ENCODE results near the gene GPR75.

Gene GPR75

DNA sequence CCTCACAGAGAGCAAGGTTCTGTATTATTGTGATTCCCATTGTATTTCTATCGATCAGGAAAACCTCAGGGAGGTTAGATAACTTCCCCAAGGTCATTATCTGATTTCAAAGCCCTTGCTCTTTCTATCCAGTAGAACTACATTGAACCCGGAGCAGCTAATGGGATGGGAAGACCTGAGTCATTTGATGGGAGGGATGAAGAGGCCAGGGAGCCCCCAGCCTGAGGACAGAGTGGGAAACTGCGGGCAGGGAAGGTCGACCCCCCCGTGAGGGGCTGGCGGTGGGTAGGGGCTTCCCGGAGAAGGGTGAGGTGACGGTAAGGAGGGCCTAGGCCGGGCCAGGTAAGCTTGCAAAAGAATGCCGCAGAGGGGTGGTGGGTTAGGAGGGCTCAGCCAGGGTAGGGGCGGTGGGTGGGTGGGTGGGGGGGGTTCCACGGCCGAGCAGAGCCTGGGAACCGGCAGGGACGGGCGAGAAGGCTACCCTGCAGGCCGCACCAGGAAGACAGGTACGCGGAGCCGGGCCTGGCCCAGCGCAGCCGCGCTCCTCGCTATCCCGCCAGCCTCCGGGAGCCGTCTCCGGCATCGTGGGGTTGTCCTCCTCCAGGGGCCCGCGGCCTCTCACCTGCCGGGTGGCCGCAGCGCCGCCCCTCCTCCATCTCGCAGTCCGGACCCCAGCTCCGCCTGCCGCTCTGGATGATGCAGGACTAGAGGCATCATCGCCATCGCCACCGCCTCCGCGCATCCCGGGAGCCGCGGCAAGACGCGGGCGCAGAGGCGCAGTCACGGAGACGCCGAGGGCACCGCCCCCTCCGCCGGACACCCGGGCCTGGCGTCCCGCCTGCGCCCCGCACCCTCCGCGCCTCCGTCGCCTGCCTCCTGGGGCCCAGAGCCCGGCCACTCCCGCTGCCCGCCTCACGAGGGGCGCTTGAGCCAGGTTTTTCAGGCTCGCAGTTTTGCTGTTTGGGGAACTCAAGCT is at the start of gene GPR75:
TSS of gene GPR75 (minus strand) at position 762 of the 976 bp plus-strand sequence. CDS start 5,211 bp downstream, outside the sequence.
- TF ChIP-seq TCF12 (IDR thresholded peaks at IDR 0.05; ENCODE audit: low read depth) (no peak), ZBTB7A (IDR thresholded peaks at IDR 0.05; ENCODE audit: low read depth) (no peak), FOXM1 (IDR thresholded peaks at IDR 0.05; ENCODE audit: borderline replicate concordance, low read depth) (no peak)

DNA sequence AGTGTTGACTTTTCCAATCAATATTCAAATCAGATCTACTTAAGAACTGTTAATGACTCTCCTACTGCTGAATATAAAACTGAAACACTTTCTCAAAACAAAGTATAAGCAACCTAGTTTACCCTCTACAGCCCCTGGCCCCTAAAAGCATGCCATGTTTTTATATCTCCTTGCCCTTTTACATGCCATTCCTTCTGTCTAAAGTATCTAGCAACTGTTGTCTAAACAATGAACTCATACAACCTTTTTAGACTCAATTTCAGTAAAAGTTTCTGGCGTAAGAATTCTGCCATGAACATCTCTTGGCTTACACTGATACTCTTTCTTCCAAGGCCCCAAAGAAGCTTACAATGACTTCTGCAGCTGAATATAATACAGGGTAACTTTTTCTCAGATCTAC is 47.8 kb upstream of the GPR75 start:
- TF ChIP-seq NFIC (IDR thresholded peaks at IDR 0.05): no peak

GRCh38 chr2:53905396-53905795 is 45.6 kb upstream of the GPR75 start:
- TF ChIP-seq TCF12 (IDR thresholded peaks at IDR 0.05; ENCODE audit: low read depth) (no peak), NFIC (IDR thresholded peaks at IDR 0.05) (no peak), USF1 (IDR thresholded peaks at IDR 0.05) (no peak), RAD21 (IDR thresholded peaks at IDR 0.05; ENCODE audit: low read depth) (no peak), CREB1 (IDR thresholded peaks at IDR 0.05; ENCODE audit: low read depth) (no peak), EGR1 (IDR thresholded peaks at IDR 0.05) (no peak)
- TF ChIP-seq, protein P1, sequence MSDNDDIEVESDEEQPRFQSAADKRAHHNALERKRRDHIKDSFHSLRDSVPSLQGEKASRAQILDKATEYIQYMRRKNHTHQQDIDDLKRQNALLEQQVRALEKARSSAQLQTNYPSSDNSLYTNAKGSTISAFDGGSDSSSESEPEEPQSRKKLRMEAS (IDR thresholded peaks at IDR 0.05): no peak

DNA sequence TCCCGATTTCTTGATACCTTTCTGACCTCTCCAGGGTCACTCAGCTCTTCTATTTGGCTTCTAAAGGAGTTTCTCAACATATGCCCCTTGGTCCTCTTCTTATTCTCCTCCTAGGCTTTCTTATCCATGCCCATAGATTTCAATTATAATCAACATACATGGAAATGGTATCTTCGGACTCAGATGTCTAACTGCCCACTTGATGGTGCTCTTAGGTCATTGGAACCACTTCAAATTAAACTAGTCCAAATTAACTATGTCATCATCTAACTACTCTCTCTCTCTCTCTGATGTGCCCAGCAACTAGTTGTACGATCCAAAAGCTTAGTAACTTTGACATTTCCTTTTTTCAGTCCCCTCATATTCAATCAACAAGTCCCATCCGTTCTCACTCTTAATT is 43.2 kb upstream of the GPR75 start:
- TF ChIP-seq EGR1 (IDR thresholded peaks at IDR 0.05): no peak
- TF ChIP-seq NFIC (IDR thresholded peaks at IDR 0.05): no peak
- no peak for TF ChIP-seq CREB1 (IDR thresholded peaks at IDR 0.05; ENCODE audit: low read depth)
- no peak for TF ChIP-seq TAF1 (IDR thresholded peaks at IDR 0.05; ENCODE audit: low read depth)
- no peak for TF ChIP-seq RAD21 (IDR thresholded peaks at IDR 0.05; ENCODE audit: low read depth)
- no peak for TF ChIP-seq TCF12 (IDR thresholded peaks at IDR 0.05; ENCODE audit: low read depth)
- TF ChIP-seq YY1 (IDR thresholded peaks at IDR 0.05; ENCODE audit: low read depth): no peak
- no peak for TF ChIP-seq FOXM1 (IDR thresholded peaks at IDR 0.05; ENCODE audit: borderline replicate concordance, low read depth)
- no peak for TF ChIP-seq REST (IDR thresholded peaks at IDR 0.05; ENCODE audit: low read depth)
- TF ChIP-seq, protein P1 (IDR thresholded peaks at IDR 0.05): no peak
- no peak for TF ChIP-seq TEAD4 (IDR thresholded peaks at IDR 0.05)
- no peak for TF ChIP-seq ZBTB7A (IDR thresholded peaks at IDR 0.05; ENCODE audit: low read depth)
- no peak for TF ChIP-seq CEBPB (IDR thresholded peaks at IDR 0.05)
- TF ChIP-seq EP300 (IDR thresholded peaks at IDR 0.05; ENCODE audit: borderline replicate concordance): no peak

GRCh38 chr2:53901192-53901591 is 41.4 kb upstream of the GPR75 start:
- TF ChIP-seq NFIC (IDR thresholded peaks at IDR 0.05) (no peak), EP300 (IDR thresholded peaks at IDR 0.05; ENCODE audit: borderline replicate concordance) (no peak), FOXM1 (IDR thresholded peaks at IDR 0.05; ENCODE audit: borderline replicate concordance, low read depth) (no peak), ZBTB7A (IDR thresholded peaks at IDR 0.05; ENCODE audit: low read depth) (no peak), USF1 (IDR thresholded peaks at IDR 0.05) (no peak), EGR1 (IDR thresholded peaks at IDR 0.05) (no peak), RAD21 (IDR thresholded peaks at IDR 0.05; ENCODE audit: low read depth) (no peak), TCF12 (IDR thresholded peaks at IDR 0.05; ENCODE audit: low read depth) (no peak), REST (IDR thresholded peaks at IDR 0.05; ENCODE audit: low read depth) (no peak), TEAD4 (IDR thresholded peaks at IDR 0.05) (no peak), CEBPB (IDR thresholded peaks at IDR 0.05) (no peak), TAF1 (IDR thresholded peaks at IDR 0.05; ENCODE audit: low read depth) (no peak), CREB1 (IDR thresholded peaks at IDR 0.05; ENCODE audit: low read depth) (no peak), YY1 (IDR thresholded peaks at IDR 0.05; ENCODE audit: low read depth) (no peak)
- TF ChIP-seq, protein P1 (IDR thresholded peaks at IDR 0.05): no peak

DNA sequence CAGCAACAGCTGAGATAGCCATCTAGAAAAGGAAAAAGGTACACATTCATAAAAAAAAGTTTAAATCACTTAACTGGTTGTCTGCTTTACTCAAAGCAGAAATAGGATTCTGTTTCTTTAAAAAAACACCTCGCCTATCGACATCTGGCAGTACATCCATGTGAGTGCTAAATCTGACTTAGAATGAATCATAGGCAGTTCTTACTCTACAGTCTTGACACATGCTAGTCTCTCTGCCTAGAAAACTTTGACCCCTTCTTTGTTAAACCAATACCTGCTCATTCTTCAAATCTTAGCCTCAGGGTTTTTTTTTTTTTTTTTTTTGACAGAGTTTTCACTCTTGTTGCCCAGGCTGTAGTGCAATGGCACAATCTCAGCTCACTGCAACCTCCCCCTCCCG is 37.1 kb upstream of the GPR75 start:
- TF ChIP-seq REST (IDR thresholded peaks at IDR 0.05; ENCODE audit: low read depth): no peak
- TF ChIP-seq YY1 (IDR thresholded peaks at IDR 0.05; ENCODE audit: low read depth): no peak
- no peak for TF ChIP-seq TAF1 (IDR thresholded peaks at IDR 0.05; ENCODE audit: low read depth)
- no peak for TF ChIP-seq USF1 (IDR thresholded peaks at IDR 0.05)
- TF ChIP-seq ZBTB7A (IDR thresholded peaks at IDR 0.05; ENCODE audit: low read depth): no peak
- TF ChIP-seq FOXM1 (IDR thresholded peaks at IDR 0.05; ENCODE audit: borderline replicate concordance, low read depth): no peak
- TF ChIP-seq EP300 (IDR thresholded peaks at IDR 0.05; ENCODE audit: borderline replicate concordance): no peak
- TF ChIP-seq CEBPB (IDR thresholded peaks at IDR 0.05): no peak
- TF ChIP-seq EGR1 (IDR thresholded peaks at IDR 0.05): no peak
- no peak for TF ChIP-seq NFIC (IDR thresholded peaks at IDR 0.05)
- TF ChIP-seq TCF12 (IDR thresholded peaks at IDR 0.05; ENCODE audit: low read depth): no peak
- TF ChIP-seq CREB1 (IDR thresholded peaks at IDR 0.05; ENCODE audit: low read depth): no peak
- TF ChIP-seq TEAD4 (IDR thresholded peaks at IDR 0.05): no peak
- TF ChIP-seq, protein P1 (IDR thresholded peaks at IDR 0.05): no peak
- TF ChIP-seq RAD21 (IDR thresholded peaks at IDR 0.05; ENCODE audit: low read depth): no peak

Measured in Ishikawa (cell line).